Keratinocyte (primary cell): ENCODE measurements around the gene ZBTB4. TPM values are rescaled to one million over a fixed set of nuclear protein-coding genes. Genes with fewer than 3 reads are reported as not detected.

ENCODE experiments used
- DNase-seq: peaks from one replicate; pipeline ENCODE4 v3.0.0-alpha.2; 2011; ENCODE audit warnings: low read depth, missing footprints, low spot score
- FAIRE-seq: peaks from 2 replicates; lab custom pipeline; 2011; peaks lifted over from hg19 to GRCh38; lab: Jason Lieb, UNC
- H2AFZ ChIP-seq: 2 replicates; pipeline ENCODE4 v1.6.0; 2012; ENCODE audit warnings: low read length, control low read depth, inconsistent platforms; ENCODE audit not compliant: control insufficient read depth
- H3K27ac ChIP-seq: 2 replicates; pipeline ENCODE4 v1.5.1; 2011; ENCODE audit warnings: low read length; ENCODE audit not compliant: control insufficient read depth, insufficient read depth
- H3K27me3 ChIP-seq: 3 replicates; pipeline ENCODE4 v1.6.0; 2011; ENCODE audit warnings: low read length; ENCODE audit not compliant: control insufficient read depth, insufficient read depth; ENCODE audit errors: extremely low read depth
- H3K36me3 ChIP-seq, 2 experiments: 2 replicates in 1 of 2; 3 replicates in 1 of 2; pipeline ENCODE4 v1.5.1; 2011; ENCODE audit warnings: low read length in 2 of 2, mild to moderate bottlenecking in 1 of 2; ENCODE audit not compliant: control insufficient read depth in 2 of 2, insufficient read depth in 2 of 2; ENCODE audit errors: extremely low read depth in 1 of 2
- H3K4me1 ChIP-seq: 3 replicates; pipeline ENCODE4 v1.5.1; 2011; ENCODE audit warnings: low read length; ENCODE audit not compliant: control insufficient read depth, insufficient read depth; ENCODE audit errors: extremely low read depth
- H3K4me2 ChIP-seq: 3 replicates; pipeline ENCODE4 v1.6.0; 2011; ENCODE audit warnings: low read depth, low read length; ENCODE audit not compliant: control insufficient read depth, insufficient read depth; ENCODE audit errors: extremely low read depth
- H3K4me3 ChIP-seq, 3 experiments: fragments of 200-600 bp in 1 of 3; sonication (generic) in 1 of 3; 2 replicates in 2 of 3; 3 replicates in 1 of 3; pipeline ENCODE4 v1.5.1; 2011 to 2016; ENCODE audit warnings: low read length in 3 of 3, mild to moderate bottlenecking in 3 of 3, control low read depth in 2 of 3, inconsistent platforms in 1 of 3, low read depth in 1 of 3, mixed read lengths in 1 of 3, mixed run types in 1 of 3, moderate library complexity in 1 of 3; ENCODE audit not compliant: control insufficient read depth in 2 of 3, insufficient read depth in 2 of 3; ENCODE audit errors: extremely low read depth in 1 of 3
- H3K79me2 ChIP-seq: 2 replicates; pipeline ENCODE4 v1.6.0; 2012; ENCODE audit warnings: low read length; ENCODE audit not compliant: control insufficient read depth, insufficient read depth
- H3K9ac ChIP-seq: 3 replicates; pipeline ENCODE4 v1.6.0; 2011; ENCODE audit warnings: low read length; ENCODE audit not compliant: control insufficient read depth, insufficient read depth; ENCODE audit errors: extremely low read depth
- H3K9me1 ChIP-seq: 3 replicates; pipeline ENCODE4 v1.6.0; 2011; ENCODE audit warnings: low read length; ENCODE audit not compliant: control insufficient read depth, insufficient read depth; ENCODE audit errors: extremely low read depth
- H3K9me3 ChIP-seq: 2 replicates; pipeline ENCODE4 v1.5.1; 2012; ENCODE audit warnings: low read depth, low read length; ENCODE audit not compliant: control insufficient read depth
- H4K20me1 ChIP-seq: 3 replicates; pipeline ENCODE4 v1.6.0; 2011; ENCODE audit warnings: low read length; ENCODE audit not compliant: control insufficient read depth, insufficient read depth; ENCODE audit errors: extremely low read depth
- EZH2 ChIP-seq: IDR thresholded peaks from one replicate; pipeline ENCODE4 v1.6.1; 2012; ENCODE audit warnings: inconsistent platforms, mild to moderate bottlenecking, low read length, moderate library complexity
- dilution Hi-C: fragments of 300-500 bp; cut with MboI; formaldehyde crosslinking; loops from one replicate; pipeline ENCODE4 v1.7.0; 2020; ENCODE audit warnings: low sequenced_read_pairs; ENCODE audit not compliant: extremely low pct_ligation_motif_present
- polyA plus RNA-seq, 5 experiments: library from polyadenylated mRNA; depleted of rRNA in 3 of 5; stranded (reverse) in 3 of 5; stranded (forward) in 1 of 5; unstranded in 1 of 5; fragments of >200 nt; gene quantifications; 1 replicate in 1 of 5; 2 replicates in 3 of 5; 3 replicates in 1 of 5; pipeline versions ENCODE4 v1.2.1 to v1.2.3, GENCODE V29; 2011 to 2012; ENCODE audit warnings: missing spikeins in 2 of 5, low read depth in 1 of 5, low replicate concordance in 1 of 5
- TF ChIP-seq, protein P1 (sequence below), 3 experiments: IDR thresholded peaks in 1 of 3; conservative IDR thresholded peaks in 1 of 3; optimal IDR thresholded peaks in 1 of 3; 2 replicates in 2 of 3; 3 replicates in 1 of 3; pipeline versions ENCODE3 to v1.5.1; 2011; ENCODE audit warnings: low read length in 3 of 3, mild to moderate bottlenecking in 3 of 3, moderate library complexity in 2 of 3, control low read depth in 1 of 3, inconsistent platforms in 1 of 3; ENCODE audit not compliant: insufficient read depth in 2 of 3; ENCODE audit errors: extremely low read depth in 1 of 3

The ZBTB4 gene
- polyA plus RNA-seq, 1 donor (not counting 4 experiments of a cell fraction or from before 2014, with no cell fraction given), result 20.9 TPM

DNA sequence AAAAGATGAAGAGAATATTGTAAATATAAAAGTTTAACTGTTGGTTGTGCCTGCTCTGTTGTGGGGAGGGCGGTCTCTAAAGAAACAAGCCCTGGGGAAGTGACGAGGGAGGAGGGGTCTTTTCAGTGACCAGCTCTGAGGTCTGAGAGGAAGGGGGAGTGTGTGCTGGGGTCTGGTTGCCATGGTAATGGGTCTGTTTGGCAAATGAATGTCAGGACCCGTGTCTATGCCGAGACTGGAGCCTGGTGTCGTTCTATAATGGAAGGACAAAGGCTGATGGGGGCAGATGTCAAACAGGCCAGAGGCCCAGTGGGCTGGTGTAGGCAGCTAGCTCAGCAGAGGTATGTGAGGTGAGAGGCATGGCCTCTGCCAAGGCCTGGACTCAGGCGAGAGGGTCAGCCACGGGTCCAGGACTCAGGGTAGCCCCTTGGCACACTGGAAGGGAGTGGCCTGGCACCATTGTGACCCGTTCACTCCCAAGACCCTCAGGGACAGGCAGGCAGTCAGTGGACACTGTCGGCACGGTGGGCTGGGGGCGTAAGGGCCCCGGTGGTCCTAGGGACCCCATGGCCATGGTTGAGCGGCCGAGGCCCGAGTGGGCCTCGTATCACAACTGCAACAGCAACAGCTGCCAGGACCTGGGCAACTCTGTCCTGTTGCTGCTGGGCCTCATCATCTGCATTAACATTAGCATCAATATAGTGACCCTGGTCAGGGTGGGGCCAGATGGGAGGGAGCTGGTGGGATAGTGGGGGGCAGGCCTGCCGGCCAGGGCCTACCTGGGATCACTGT is 59.4 kb downstream of the ZBTB4 start, which contains the start of gene SPEM1:
Gene SPEM1, plus strand, starts transcription at position 506 of the 792 bp plus-strand sequence. Its CDS starts 61 bp downstream, at position 567.
- Histone ChIP-seq H3K27me3 (no peaks in the 10 kb centered on the region), H3K9me1 (no peaks in the 10 kb centered on the region), H3K9ac (no peak within 1 kb of the TSS), H3K4me1 (no peaks in the 10 kb centered on the region), H4K20me1 (no peaks in the 10 kb centered on the region), H3K36me3 (peaks cover 0 to 4% of the 10 kb centered on the region in 2 experiments), H3K9me3 (no peaks in the 10 kb centered on the region), H3K4me2 (no peak within 1 kb of the TSS), H3K27ac (no peak within 1 kb of the TSS), H3K4me3 (no peak within 1 kb of the TSS), H3K79me2 (no peaks in the 10 kb centered on the region), H2AFZ (no peak within 1 kb of the TSS)
- no peak for DNase-seq
- TF ChIP-seq EZH2, result no peak
- TF ChIP-seq, protein P1, sequence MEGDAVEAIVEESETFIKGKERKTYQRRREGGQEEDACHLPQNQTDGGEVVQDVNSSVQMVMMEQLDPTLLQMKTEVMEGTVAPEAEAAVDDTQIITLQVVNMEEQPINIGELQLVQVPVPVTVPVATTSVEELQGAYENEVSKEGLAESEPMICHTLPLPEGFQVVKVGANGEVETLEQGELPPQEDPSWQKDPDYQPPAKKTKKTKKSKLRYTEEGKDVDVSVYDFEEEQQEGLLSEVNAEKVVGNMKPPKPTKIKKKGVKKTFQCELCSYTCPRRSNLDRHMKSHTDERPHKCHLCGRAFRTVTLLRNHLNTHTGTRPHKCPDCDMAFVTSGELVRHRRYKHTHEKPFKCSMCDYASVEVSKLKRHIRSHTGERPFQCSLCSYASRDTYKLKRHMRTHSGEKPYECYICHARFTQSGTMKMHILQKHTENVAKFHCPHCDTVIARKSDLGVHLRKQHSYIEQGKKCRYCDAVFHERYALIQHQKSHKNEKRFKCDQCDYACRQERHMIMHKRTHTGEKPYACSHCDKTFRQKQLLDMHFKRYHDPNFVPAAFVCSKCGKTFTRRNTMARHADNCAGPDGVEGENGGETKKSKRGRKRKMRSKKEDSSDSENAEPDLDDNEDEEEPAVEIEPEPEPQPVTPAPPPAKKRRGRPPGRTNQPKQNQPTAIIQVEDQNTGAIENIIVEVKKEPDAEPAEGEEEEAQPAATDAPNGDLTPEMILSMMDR (optimal IDR thresholded peaks at IDR 0.05 in 1 of 3, IDR thresholded peaks at IDR 0.05 in 1 of 3, conservative IDR thresholded peaks at IDR 0.05 in 1 of 3; ENCODE audit: extremely low read depth in 1 of 3, insufficient read depth in 2 of 3, low read length in 3 of 3), result no peak
- dilution Hi-C loops, result no loop called here
- FAIRE-seq, result no peak

DNA sequence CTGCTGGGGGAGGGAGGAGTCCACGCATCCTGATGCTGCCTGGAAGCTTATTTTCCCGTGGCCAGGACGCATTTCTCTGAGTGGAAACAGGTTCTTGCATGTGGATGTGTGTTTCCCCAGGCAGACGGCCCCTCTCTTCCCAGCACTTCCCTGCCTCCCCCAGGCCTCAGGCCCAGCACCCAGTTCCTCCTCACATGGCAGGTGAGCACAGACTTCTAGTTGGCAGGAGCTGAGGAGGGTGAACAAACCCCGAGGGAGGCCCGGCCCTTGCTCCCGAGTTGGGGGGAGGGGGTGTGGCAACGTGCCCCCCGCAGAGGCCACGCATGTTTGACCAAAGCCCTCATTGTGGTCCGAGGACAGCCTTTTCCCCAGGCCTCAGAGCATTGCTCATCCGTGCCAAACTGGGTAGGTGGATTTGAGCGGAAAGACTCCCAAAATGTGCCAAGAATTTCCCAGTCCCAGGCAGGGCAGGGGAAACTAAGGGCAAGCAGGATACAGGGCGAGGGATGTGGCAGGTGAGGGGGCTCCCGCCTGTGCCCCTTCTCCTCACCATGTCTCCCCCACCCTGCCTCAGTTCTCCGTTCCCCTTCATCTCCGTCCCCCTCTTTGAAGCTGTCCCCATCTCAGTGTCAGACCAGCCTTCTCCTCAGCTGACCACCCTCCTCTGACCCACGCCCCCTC is 60.8 kb downstream of the ZBTB4 start:
- no peak overlapping the region for H3K9ac ChIP-seq
- dilution Hi-C loops, result no loop called here
- FAIRE-seq (no peak), DNase-seq (no peak)
- no peak overlapping the region for H3K27ac ChIP-seq
- H3K4me2 ChIP-seq, result no peak overlapping the region
- no peak overlapping the region for H2AFZ ChIP-seq
- no peaks in the 10 kb centered on the region for H3K27me3 ChIP-seq
- H3K4me3 ChIP-seq, result no peak overlapping the region
- H3K79me2 ChIP-seq, result no peaks in the 10 kb centered on the region
- TF ChIP-seq, protein P1 (optimal IDR thresholded peaks at IDR 0.05 in 1 of 3, IDR thresholded peaks at IDR 0.05 in 1 of 3, conservative IDR thresholded peaks at IDR 0.05 in 1 of 3; ENCODE audit: extremely low read depth in 1 of 3, insufficient read depth in 2 of 3, low read length in 3 of 3), result no peak
- TF ChIP-seq EZH2, result no peak
- H3K4me1 ChIP-seq, result peaks cover 1% of the 10 kb centered on the region
- no peaks in the 10 kb centered on the region for H3K9me1 ChIP-seq
- no peaks in the 10 kb centered on the region for H4K20me1 ChIP-seq
- H3K9me3 ChIP-seq, result no peaks in the 10 kb centered on the region
- H3K36me3 ChIP-seq, result peaks cover 0 to 4% of the 10 kb centered on the region in 2 experiments
